Middle frontal gyrus (tissue), 1 donor: ENCODE measurements around the gene CRYGC.
"Not testable (repeated sequence)": the region's sequence is repeated elsewhere in the genome, so short reads cannot be mapped to it uniquely, and the experiment has no call there.

Experiments used
- DNase-seq: peaks from one replicate; pipeline ENCODE4 v3.0.0-alpha.2; 2015; ENCODE audit warnings: low spot score; ENCODE audit errors: extremely low spot score

CRYGC gene

GRCh38 chr2:208138334-208138733 is 8.7 kb upstream of the CRYGC start:
- DNase-seq: not testable (repeated sequence)

GRCh38 chr2:208136716-208137094 is 7.1 kb upstream of the CRYGC start:
- DNase-seq: no peak

- no peak for DNase-seq
These were observed 6.4 kb upstream of the CRYGC start for GRCh38 chr2:208135794-208136715.

- DNase-seq: no peak
These were observed 5.4 kb upstream of the CRYGC start for GRCh38 chr2:208134928-208135586.

- no peak for DNase-seq
These were observed 1.1 kb upstream of the CRYGC start for GRCh38 chr2:208130712-208131110.

- no peak for DNase-seq
These were observed 1.5 kb downstream of the CRYGC start for GRCh38 chr2:208128136-208128535.

- DNase-seq: no peak
These were observed 2.5 kb downstream of the CRYGC start for GRCh38 chr2:208127090-208127489.

- DNase-seq: no peak
These were observed 4.4 kb downstream of the CRYGC start for GRCh38 chr2:208125251-208125650.

GRCh38 chr2:208124013-208124715 is 5.5 kb downstream of the CRYGC start, which contains the start of gene CRYGD:
CRYGD (minus strand) TSS chr2:208124524; CDS start chr2:208124473, 51 bp downstream.
- not testable (repeated sequence) for DNase-seq

- DNase-seq: no peak
These were observed 7.4 kb downstream of the CRYGC start for GRCh38 chr2:208122248-208122647.

- no peak for DNase-seq
These were observed 10.7 kb downstream of the CRYGC start for GRCh38 chr2:208118918-208119317.

- not testable (repeated sequence) for DNase-seq
These were observed 12.2 kb downstream of the CRYGC start for GRCh38 chr2:208117390-208117789.

GRCh38 chr2:208112969-208113368 is 16.7 kb downstream of the CRYGC start:
- no peak for DNase-seq

- not testable (repeated sequence) for DNase-seq
These were observed 17.3 kb downstream of the CRYGC start for GRCh38 chr2:208112273-208112745.

GRCh38 chr2:208103616-208104015 is 26.0 kb downstream of the CRYGC start:
- DNase-seq: no peak

- DNase-seq: no peak
These were observed 27.7 kb downstream of the CRYGC start for GRCh38 chr2:208101716-208102631.

- DNase-seq: no peak
These were observed 29.8 kb downstream of the CRYGC start for GRCh38 chr2:208099682-208100470.

- not testable (repeated sequence) for DNase-seq
These were observed 30.9 kb downstream of the CRYGC start for GRCh38 chr2:208098701-208099100.

GRCh38 chr2:208098267-208098666 is 31.4 kb downstream of the CRYGC start:
- no peak for DNase-seq

- no peak for DNase-seq
These were observed 31.8 kb downstream of the CRYGC start for GRCh38 chr2:208097801-208098200.
